ENCODE data around the gene SMCHD1.

- TF ChIP-seq EZH2phosphoT487 (IDR thresholded peaks at IDR 0.05; ENCODE audit: unreplicated experiment) (no peak), REST (IDR thresholded peaks at IDR 0.05; ENCODE audit: unreplicated experiment) (no peak), CTCF (conservative IDR thresholded peaks at IDR 0.05; ENCODE audit: low read depth in 2 of 2) (no peak), ETS1 (IDR thresholded peaks at IDR 0.05) (no peak), EZH2 (IDR thresholded peaks at IDR 0.05; ENCODE audit: low read depth, unreplicated experiment) (peak; percentile 8), POLR2AphosphoS5 (IDR thresholded peaks at IDR 0.05; ENCODE audit: low read depth) (no peak), ZNF462 (CRISPR knock-in tag; IDR thresholded peaks at IDR 0.05) (no peak), NANOG (IDR thresholded peaks at IDR 0.05; ENCODE audit: borderline replicate concordance) (no peak), ZNF331 (CRISPR knock-in tag; IDR thresholded peaks at IDR 0.05; ENCODE audit: low read depth) (no peak)
These were observed 2.1 kb upstream of the SMCHD1 start for GRCh38 chr18:2653467-2653866.
